Activated CD8-positive, alpha-beta memory T cell treated with anti-CD3 and anti-CD28 coated beads, Interleukin-2, amount 50 U/mL, for 1 hour (primary cell): ENCODE data around the gene PIM2.
"Not testable (repeated sequence)": the region's sequence is repeated elsewhere in the genome, so short reads cannot be mapped to it uniquely, and the experiment has no call there.

Experiments
- DNase-seq: peaks from one replicate; pipeline ENCODE4 v3.0.0-alpha.2; 2020; ENCODE audit errors: extremely low read depth

Gene PIM2

GRCh38 chrX:48905090-48905790, 13.6 kb downstream of the PIM2 start:
- DNase-seq: no peak

GRCh38 chrX:48904626-48905025, 14.2 kb downstream of the PIM2 start:
- no peak for DNase-seq

- no peak for DNase-seq
Measured at GRCh38 chrX:48904180-48904579, 14.6 kb downstream of the PIM2 start.

GRCh38 chrX:48903290-48903689, 15.5 kb downstream of the PIM2 start:
- no peak for DNase-seq

GRCh38 chrX:48902776-48903175, 16.0 kb downstream of the PIM2 start:
- DNase-seq: no peak

GRCh38 chrX:48902135-48902534, 16.7 kb downstream of the PIM2 start:
- DNase-seq: no peak

GRCh38 chrX:48901069-48901468, 17.8 kb downstream of the PIM2 start:
- no peak for DNase-seq

- no peak for DNase-seq
Measured at GRCh38 chrX:48899078-48899410, 19.8 kb downstream of the PIM2 start.

GRCh38 chrX:48897625-48898306, 21.1 kb downstream of the PIM2 start, which contains the start of the genes PQBP1 and TIMM17B:
Gene PQBP1, plus strand, starts transcription at chrX:48897930. Its CDS starts 580 bp downstream, at chrX:48898510.
Gene TIMM17B, minus strand, starts transcription at chrX:48897768. Its CDS starts 19 bp downstream, at chrX:48897749.
- peak; percentile 71 for DNase-seq

- no peak for DNase-seq
Measured at GRCh38 chrX:48897157-48897624, 21.6 kb downstream of the PIM2 start.

GRCh38 chrX:48896611-48897011, 22.2 kb downstream of the PIM2 start:
- DNase-seq: no peak

GRCh38 chrX:48894891-48895290, 23.9 kb downstream of the PIM2 start:
- DNase-seq: no peak

- DNase-seq: no peak
Measured at GRCh38 chrX:48893556-48894348, 25.1 kb downstream of the PIM2 start.

GRCh38 chrX:48892896-48893295, 25.9 kb downstream of the PIM2 start:
- DNase-seq: no peak

- DNase-seq: peak; percentile 40
Measured at GRCh38 chrX:48891402-48892288, 27.2 kb downstream of the PIM2 start.

GRCh38 chrX:48890934-48891401, 27.9 kb downstream of the PIM2 start:
- no peak for DNase-seq

GRCh38 chrX:48890296-48890925, 28.4 kb downstream of the PIM2 start:
- no peak for DNase-seq

- not testable (repeated sequence) for DNase-seq
Measured at GRCh38 chrX:48886586-48886985, 32.2 kb downstream of the PIM2 start.

GRCh38 chrX:48883729-48884128, 35.1 kb downstream of the PIM2 start:
- no peak for DNase-seq

- not testable (repeated sequence) for DNase-seq
Measured at GRCh38 chrX:48876944-48877343, 41.9 kb downstream of the PIM2 start.

GRCh38 chrX:48872017-48872416, 46.8 kb downstream of the PIM2 start:
- DNase-seq: not testable (repeated sequence)
